SK-N-MC (cell line): ENCODE measurements around the gene POPDC3.

ENCODE experiments used
- FOXP2 ChIP-seq: optimal IDR thresholded peaks from 2 replicates; pipeline ENCODE3; 2011; ENCODE audit warnings: mild to moderate bottlenecking, moderate library complexity; ENCODE audit not compliant: insufficient read depth; ENCODE audit errors: extremely low read length, control extremely low read depth
- POLR2AphosphoS5 ChIP-seq: IDR thresholded peaks from 2 replicates; pipeline ENCODE4 v1.6.1; 2012; ENCODE audit warnings: mild to moderate bottlenecking, low read depth, low read length, borderline replicate concordance

DNA sequence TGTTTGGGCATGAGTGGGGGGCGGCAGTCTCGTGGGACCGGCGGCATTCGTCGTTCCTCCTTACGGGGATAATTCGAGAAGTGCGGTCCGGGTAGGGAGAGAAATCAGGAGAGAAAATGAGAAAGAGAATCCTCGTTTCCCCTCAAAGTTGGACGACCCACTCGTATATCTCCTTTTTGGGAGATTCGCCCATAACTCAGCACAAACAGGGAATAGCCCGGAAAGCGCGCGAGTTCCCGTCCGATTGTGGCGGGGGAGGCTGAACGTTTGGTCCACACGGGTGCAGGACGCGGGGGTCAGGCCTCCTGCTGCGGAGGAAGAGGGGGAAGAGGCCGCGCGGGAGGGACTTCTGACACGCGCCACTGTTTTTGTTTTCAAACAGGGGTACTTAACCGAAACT, 42.4 kb downstream of the POPDC3 start:
- no peak for TF ChIP-seq POLR2AphosphoS5
- no peak for TF ChIP-seq FOXP2
